Mucosa of rectum (tissue), 2 donors: Measurements from ENCODE around the gene CDK14.

ENCODE experiments used
- H3K27ac ChIP-seq, 2 donors: one replicate each; pipeline ENCODE4 v1.7.0; 2013; ENCODE audit warnings: inconsistent platforms in 2 of 2, low read depth in 2 of 2, low read length in 2 of 2
- H3K27me3 ChIP-seq, 2 donors: one replicate each; pipeline ENCODE4 v1.7.0; 2013; ENCODE audit warnings: low read length in 2 of 2; ENCODE audit not compliant: control insufficient read depth in 2 of 2, insufficient read depth in 2 of 2
- H3K36me3 ChIP-seq, 2 donors: one replicate each; pipeline ENCODE4 v1.7.0; 2013; ENCODE audit warnings: low read length in 2 of 2; ENCODE audit not compliant: control insufficient read depth in 2 of 2, insufficient read depth in 2 of 2
- H3K4me1 ChIP-seq, 2 donors: one replicate each; pipeline ENCODE4 v1.7.0; 2013; ENCODE audit warnings: low read length in 2 of 2, mild to moderate bottlenecking in 1 of 2; ENCODE audit not compliant: control insufficient read depth in 2 of 2, insufficient read depth in 2 of 2
- H3K4me3 ChIP-seq, 2 donors: one replicate each; pipeline ENCODE4 v1.7.0; 2013; ENCODE audit warnings: low read length in 2 of 2
- H3K9ac ChIP-seq, 2 donors: one replicate each; pipeline ENCODE4 v1.7.0; 2013; ENCODE audit warnings: low read length in 2 of 2, low read depth in 1 of 2, mild to moderate bottlenecking in 1 of 2
- H3K9me3 ChIP-seq, 2 donors: one replicate each; pipeline ENCODE4 v1.7.0; 2013; ENCODE audit warnings: low read length in 2 of 2; ENCODE audit not compliant: control insufficient read depth in 2 of 2
- donor health status: healthy.
- donor health status: Normal muscosa, but diverticular disease.

The CDK14 gene

GRCh38 chr7:91199601-91200000 lies 603.5 kb downstream of the CDK14 start:
- Histone ChIP-seq H3K36me3 (no peaks in the 10 kb centered on the region), H3K4me3 (no peak overlapping the region), H3K27ac (no peak overlapping the region), H3K4me1 (no peaks in the 10 kb centered on the region), H3K9ac (no peak overlapping the region), H3K9me3 (no peaks in the 10 kb centered on the region), H3K27me3 (no peaks in the 10 kb centered on the region)

GRCh38 chr7:91201442-91202113 lies 605.5 kb downstream of the CDK14 start:
- no peaks in the 10 kb centered on the region for H3K9me3 ChIP-seq
- no peak overlapping the region for H3K9ac ChIP-seq
- H3K27ac ChIP-seq = no peak overlapping the region
- H3K4me3 ChIP-seq = no peak overlapping the region
- no peaks in the 10 kb centered on the region for H3K4me1 ChIP-seq
- no peaks in the 10 kb centered on the region for H3K27me3 ChIP-seq
- H3K36me3 ChIP-seq = no peaks in the 10 kb centered on the region

- no peak overlapping the region for H3K4me3 ChIP-seq
- H3K4me1 ChIP-seq = no peaks in the 10 kb centered on the region
- H3K27ac ChIP-seq = no peak overlapping the region
- H3K9ac ChIP-seq = no peak overlapping the region
- H3K27me3 ChIP-seq = no peaks in the 10 kb centered on the region
- no peaks in the 10 kb centered on the region for H3K36me3 ChIP-seq
- H3K9me3 ChIP-seq = no peaks in the 10 kb centered on the region
Measured at GRCh38 chr7:91206361-91206960, 610.3 kb downstream of the CDK14 start.

GRCh38 chr7:91212582-91212981 lies 616.5 kb downstream of the CDK14 start:
- H3K36me3 ChIP-seq = no peaks in the 10 kb centered on the region

GRCh38 chr7:91226411-91226810 lies 630.3 kb downstream of the CDK14 start:
- Histone ChIP-seq H3K9ac (no peak overlapping the region), H3K27ac (no peak overlapping the region), H3K4me1 (no peaks in the 10 kb centered on the region), H3K27me3 (no peaks in the 10 kb centered on the region), H3K4me3 (no peak overlapping the region), H3K9me3 (no peaks in the 10 kb centered on the region), H3K36me3 (no peaks in the 10 kb centered on the region)

More at GRCh38 chr7:91212582-91212981, 616.5 kb downstream of the CDK14 start:
- Histone ChIP-seq H3K4me3 (no peak overlapping the region), H3K9me3 (no peaks in the 10 kb centered on the region), H3K4me1 (no peaks in the 10 kb centered on the region), H3K9ac (no peak overlapping the region), H3K27ac (no peak overlapping the region), H3K27me3 (no peaks in the 10 kb centered on the region)

GRCh38 chr7:91228327-91228726 lies 632.2 kb downstream of the CDK14 start:
- Histone ChIP-seq H3K36me3 (no peaks in the 10 kb centered on the region), H3K4me1 (no peaks in the 10 kb centered on the region)

GRCh38 chr7:91228927-91229558 lies 632.9 kb downstream of the CDK14 start:
- Histone ChIP-seq H3K9me3 (no peaks in the 10 kb centered on the region), H3K4me3 (no peak overlapping the region), H3K9ac (no peak overlapping the region), H3K4me1 (no peaks in the 10 kb centered on the region), H3K36me3 (no peaks in the 10 kb centered on the region), H3K27me3 (no peaks in the 10 kb centered on the region), H3K27ac (no peak overlapping the region)

More at GRCh38 chr7:91228327-91228726, 632.2 kb downstream of the CDK14 start:
- no peaks in the 10 kb centered on the region for H3K27me3 ChIP-seq
- H3K9ac ChIP-seq = no peak overlapping the region
- H3K27ac ChIP-seq = no peak overlapping the region
- H3K4me3 ChIP-seq = no peak overlapping the region
- H3K9me3 ChIP-seq = no peaks in the 10 kb centered on the region

- no peaks in the 10 kb centered on the region for H3K9me3 ChIP-seq
- no peaks in the 10 kb centered on the region for H3K4me1 ChIP-seq
- no peak overlapping the region for H3K4me3 ChIP-seq
- no peaks in the 10 kb centered on the region for H3K27me3 ChIP-seq
- H3K9ac ChIP-seq = no peak overlapping the region
- H3K36me3 ChIP-seq = no peaks in the 10 kb centered on the region
- no peak overlapping the region for H3K27ac ChIP-seq
Measured at GRCh38 chr7:91230100-91230499, 634.0 kb downstream of the CDK14 start.

- H3K4me1 ChIP-seq = no peaks in the 10 kb centered on the region
- no peak overlapping the region for H3K4me3 ChIP-seq
- H3K27ac ChIP-seq = no peak overlapping the region
- H3K27me3 ChIP-seq = no peaks in the 10 kb centered on the region
- no peaks in the 10 kb centered on the region for H3K36me3 ChIP-seq
- no peak overlapping the region for H3K9ac ChIP-seq
- no peaks in the 10 kb centered on the region for H3K9me3 ChIP-seq
Measured at GRCh38 chr7:91230503-91230902, 634.4 kb downstream of the CDK14 start.

- Histone ChIP-seq H3K27ac (no peak overlapping the region), H3K9me3 (no peaks in the 10 kb centered on the region), H3K9ac (no peak overlapping the region), H3K4me3 (no peak overlapping the region), H3K36me3 (no peaks in the 10 kb centered on the region), H3K27me3 (no peaks in the 10 kb centered on the region), H3K4me1 (no peaks in the 10 kb centered on the region)
Measured at GRCh38 chr7:91233212-91233611, 637.1 kb downstream of the CDK14 start.
